GM08714 (cell line): ENCODE data around the gene TP53TG5.

Experiments
- H3K4me3 ChIP-seq: fragments of 200-500 bp; sonication (Bioruptor generic); 2 replicates; pipeline ENCODE4 v1.5.1; 2014; ENCODE audit warnings: mild to moderate bottlenecking, low read length, inconsistent platforms
- ZNF274 ChIP-seq: IDR thresholded peaks from 2 replicates; pipeline ENCODE4 v1.6.1; 2012; ENCODE audit warnings: mild to moderate bottlenecking, low read depth, low read length

The TP53TG5 gene

DNA sequence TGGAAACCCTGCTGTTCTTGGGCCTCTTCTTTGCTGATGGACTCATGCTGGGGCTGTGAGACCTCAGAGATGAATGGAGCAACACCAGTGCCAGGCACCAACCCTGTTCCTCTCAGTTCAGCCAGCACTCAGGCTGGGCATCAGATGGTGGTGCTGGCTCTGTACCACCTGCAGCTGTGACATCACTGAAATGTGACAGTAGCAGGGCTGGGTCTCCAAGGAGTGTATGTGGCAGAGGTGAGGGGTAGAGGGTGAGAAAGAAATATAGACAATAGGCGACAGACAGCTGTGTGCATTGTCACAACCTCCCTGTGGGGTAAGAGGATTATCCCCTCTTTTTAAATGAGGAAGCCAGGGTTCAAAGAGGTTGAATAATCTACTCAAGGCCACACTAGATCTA lies at the start of gene TP53TG5:
TSS of gene TP53TG5 (minus strand) at position 135 of the 400 bp plus-strand sequence. CDS start at position 46, 89 bp downstream.
- no peak for TF ChIP-seq ZNF274
- no peak within 1 kb of the TSS for H3K4me3 ChIP-seq

GRCh38 chr20:45427236-45428149 lies 49.4 kb upstream of the TP53TG5 start:
- no peak overlapping the region for H3K4me3 ChIP-seq
- TF ChIP-seq ZNF274: no peak

GRCh38 chr20:45426320-45427016 lies 48.3 kb upstream of the TP53TG5 start:
- no peak overlapping the region for H3K4me3 ChIP-seq
- no peak for TF ChIP-seq ZNF274

DNA sequence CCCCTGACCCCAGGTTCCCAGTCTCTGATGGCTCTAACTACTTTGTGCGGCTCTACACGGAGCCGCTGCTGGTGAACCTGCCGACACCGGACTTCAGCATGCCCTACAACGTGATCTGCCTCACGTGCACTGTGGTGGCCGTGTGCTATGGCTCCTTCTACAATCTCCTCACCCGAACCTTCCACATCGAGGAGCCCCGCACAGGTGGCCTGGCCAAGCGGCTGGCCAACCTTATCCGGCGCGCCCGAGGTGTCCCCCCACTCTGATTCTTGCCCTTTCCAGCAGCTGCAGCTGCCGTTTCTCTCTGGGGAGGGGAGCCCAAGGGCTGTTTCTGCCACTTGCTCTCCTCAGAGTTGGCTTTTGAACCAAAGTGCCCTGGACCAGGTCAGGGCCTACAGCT lies 47.4 kb upstream of the TP53TG5 start:
- TF ChIP-seq ZNF274: no peak
- H3K4me3 ChIP-seq: no peak overlapping the region

- H3K4me3 ChIP-seq: no peak overlapping the region
- no peak for TF ChIP-seq ZNF274
These were observed 45.6 kb upstream of the TP53TG5 start for GRCh38 chr20:45423700-45424099.

DNA sequence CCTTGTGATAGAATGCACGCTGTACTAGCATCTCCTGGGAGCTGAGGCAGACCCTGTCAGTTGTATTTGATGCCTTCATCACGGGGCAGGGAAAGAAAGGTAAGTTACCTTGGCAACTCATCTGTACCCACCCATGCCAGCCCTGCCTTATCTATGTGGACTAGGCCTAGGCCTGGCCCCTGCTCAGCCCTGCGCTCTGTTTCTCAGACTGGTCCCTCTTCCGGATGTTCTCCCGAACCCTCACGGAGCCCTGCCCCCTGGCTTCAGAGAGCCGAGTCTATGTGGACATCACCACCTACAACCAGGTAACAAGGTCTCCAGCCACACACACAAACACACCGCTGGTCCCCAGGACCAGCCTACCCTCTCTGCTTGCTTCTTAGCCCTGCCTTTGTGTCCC lies 42.0 kb upstream of the TP53TG5 start:
- no peak for TF ChIP-seq ZNF274

DNA sequence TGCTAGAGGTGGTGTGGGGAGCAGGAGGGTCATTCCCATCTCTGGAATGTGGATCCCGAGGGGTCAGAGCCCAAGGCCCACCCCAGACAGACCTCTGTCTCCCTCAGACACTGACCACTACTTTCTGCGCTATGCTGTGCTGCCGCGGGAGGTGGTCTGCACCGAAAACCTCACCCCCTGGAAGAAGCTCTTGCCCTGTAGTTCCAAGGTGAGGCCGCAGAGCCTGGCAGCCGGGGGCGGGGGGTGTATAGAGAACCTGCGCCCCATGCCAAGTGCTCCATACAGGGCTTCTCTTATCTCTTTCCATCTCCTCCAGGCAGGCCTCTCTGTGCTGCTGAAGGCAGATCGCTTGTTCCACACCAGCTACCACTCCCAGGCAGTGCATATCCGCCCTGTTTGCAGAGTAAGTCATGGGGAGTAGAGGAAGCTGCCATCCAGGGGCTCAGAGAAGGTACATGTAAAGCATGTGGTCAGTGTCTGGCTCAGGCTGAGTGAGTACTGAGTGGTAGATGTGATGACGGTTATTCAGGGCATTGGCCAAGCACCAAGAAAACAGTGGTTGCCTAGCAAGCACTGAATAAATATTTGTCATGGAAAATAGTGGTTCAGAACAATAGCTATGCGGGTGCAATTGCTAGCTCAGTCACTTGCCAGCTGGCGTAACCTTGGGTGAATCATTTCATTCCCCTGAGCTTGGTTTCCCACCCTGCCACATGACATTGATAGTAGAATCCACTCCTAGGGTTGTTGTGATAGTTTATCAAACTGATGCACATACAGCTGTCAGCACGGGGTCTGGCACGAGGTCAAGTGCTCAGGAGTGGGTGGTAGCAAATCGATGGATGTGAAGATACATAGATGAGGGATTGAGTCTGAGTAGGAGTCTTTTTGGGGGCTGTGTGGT lies 41.3 kb upstream of the TP53TG5 start:
- no peak for TF ChIP-seq ZNF274
- H3K4me3 ChIP-seq: no peak overlapping the region

More for the DNA sequence above, 42.0 kb upstream of the TP53TG5 start:
- no peak overlapping the region for H3K4me3 ChIP-seq

DNA sequence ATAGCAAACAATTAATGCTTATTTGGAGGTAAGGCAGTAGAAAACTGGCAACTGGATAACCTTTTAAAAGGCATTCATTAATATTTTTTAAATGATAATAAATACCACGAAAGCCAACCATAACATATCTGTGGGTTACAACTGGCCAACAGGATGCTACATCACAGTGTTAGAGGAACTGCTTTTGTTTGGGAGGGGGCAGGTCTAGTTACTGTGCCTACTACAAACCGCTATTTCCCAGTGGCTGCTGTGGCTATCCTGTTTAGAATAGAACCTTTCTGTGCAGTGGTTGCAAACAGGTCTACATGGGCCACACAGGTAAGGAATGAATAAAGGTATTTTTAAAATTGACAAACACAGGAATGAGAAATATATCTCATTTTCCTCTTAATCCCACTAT lies 38.8 kb upstream of the TP53TG5 start:
- H3K4me3 ChIP-seq: peak overlapping the region; percentile 83
- no peak for TF ChIP-seq ZNF274

DNA sequence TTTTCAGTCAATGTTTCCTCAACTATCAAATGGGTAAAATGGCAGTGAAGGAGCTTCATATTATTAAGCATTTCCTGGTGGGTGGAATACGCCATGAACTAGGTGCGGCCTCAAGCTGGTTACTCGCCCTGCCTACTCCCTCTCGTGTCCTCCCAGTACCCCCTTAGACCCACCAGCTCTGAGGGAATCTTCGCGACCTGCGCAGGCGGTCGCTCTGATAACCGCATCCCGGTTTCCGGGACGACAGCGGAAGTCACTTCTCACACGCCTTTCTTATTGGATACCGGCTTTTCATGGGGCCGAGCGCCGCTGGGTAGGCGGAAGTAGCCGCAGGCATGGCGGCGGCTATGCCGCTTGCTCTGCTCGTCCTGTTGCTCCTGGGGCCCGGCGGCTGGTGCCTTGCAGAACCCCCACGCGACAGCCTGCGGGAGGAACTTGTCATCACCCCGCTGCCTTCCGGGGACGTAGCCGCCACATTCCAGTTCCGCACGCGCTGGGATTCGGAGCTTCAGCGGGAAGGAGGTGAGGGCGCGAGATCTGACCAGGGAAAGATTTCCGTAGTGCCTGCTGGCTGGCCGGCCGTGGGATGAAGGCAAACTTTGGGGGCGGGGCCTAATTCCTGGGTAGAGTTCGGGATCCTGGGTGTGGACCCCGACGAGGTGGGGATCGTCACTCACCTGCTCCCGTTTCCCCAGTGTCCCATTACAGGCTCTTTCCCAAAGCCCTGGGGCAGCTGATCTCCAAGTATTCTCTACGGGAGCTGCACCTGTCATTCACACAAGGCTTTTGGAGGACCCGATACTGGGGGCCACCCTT lies 37.9 kb upstream of the TP53TG5 start, which contains the start of gene PIGT:
TSS of gene PIGT (plus strand) at position 320 of the 816 bp plus-strand sequence. CDS start at position 336, 16 bp downstream.
- peak within 1 kb of the TSS; percentile 83 for H3K4me3 ChIP-seq
- TF ChIP-seq ZNF274: no peak

DNA sequence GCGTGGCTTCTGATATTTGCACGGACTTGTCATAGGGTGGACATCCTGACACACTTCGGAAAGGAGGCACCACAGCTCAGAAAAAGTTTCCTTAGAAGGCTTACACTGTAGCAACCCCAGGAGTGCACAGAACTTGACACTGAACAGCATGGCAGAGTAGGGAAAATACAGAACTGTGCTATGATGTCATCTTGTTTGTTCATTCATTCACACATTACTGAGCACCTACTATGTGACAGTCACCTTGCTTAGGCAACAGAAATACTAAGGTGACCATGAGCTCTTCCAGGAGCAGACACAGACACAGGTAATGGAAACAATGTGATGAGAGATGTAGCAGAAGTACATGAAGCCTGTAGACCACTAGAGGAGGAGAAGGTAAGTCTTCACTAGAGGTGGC lies 35.4 kb upstream of the TP53TG5 start:
- no peak for TF ChIP-seq ZNF274

GRCh38 chr20:45412653-45413052 lies 34.5 kb upstream of the TP53TG5 start:
- TF ChIP-seq ZNF274: no peak
- H3K4me3 ChIP-seq: no peak overlapping the region

More for the DNA sequence above, 35.4 kb upstream of the TP53TG5 start:
- no peak overlapping the region for H3K4me3 ChIP-seq

GRCh38 chr20:45410887-45411286 lies 32.8 kb upstream of the TP53TG5 start:
- TF ChIP-seq ZNF274: no peak
- no peak overlapping the region for H3K4me3 ChIP-seq
